Islet of Langerhans (tissue), 1 donor: ENCODE results near the gene OTUD5.
"Not testable (repeated sequence)": the region's sequence is repeated elsewhere in the genome, so short reads cannot be mapped to it uniquely, and the experiment has no call there.

Experiments used
- FAIRE-seq: peaks from one replicate; lab custom pipeline; 2011; peaks lifted over from hg19 to GRCh38; lab: Jason Lieb, UNC

The OTUD5 gene

GRCh38 chrX:48890296-48890925, 67.0 kb downstream of the OTUD5 start:
- no peak for FAIRE-seq

GRCh38 chrX:48886586-48886985, 70.8 kb downstream of the OTUD5 start:
- not testable (repeated sequence) for FAIRE-seq

- no peak for FAIRE-seq
Observed at GRCh38 chrX:48883729-48884128, 73.7 kb downstream of the OTUD5 start.

DNA sequence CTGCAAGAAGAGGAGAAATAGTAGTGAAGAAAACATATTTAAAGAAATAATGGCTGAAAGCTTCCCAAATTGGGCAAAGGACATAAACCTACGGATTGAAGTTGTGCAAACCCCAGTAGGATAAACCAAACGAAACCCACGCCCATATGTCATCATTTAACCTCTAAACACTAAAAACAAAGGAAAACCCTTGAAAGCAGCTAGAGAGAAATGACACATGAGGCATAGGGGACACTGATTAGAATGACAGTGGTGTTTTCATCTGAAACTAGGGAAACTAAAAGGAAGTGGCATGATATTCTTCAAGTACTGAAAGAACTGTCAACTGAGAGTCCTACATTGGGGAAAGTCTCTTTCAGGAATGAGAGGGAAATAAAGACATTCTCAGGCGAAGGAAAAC, 80.5 kb downstream of the OTUD5 start:
- not testable (repeated sequence) for FAIRE-seq
